BJ (cell line): ENCODE measurements around the gene ASB5. TPM values are rescaled to one million over a fixed set of nuclear protein-coding genes. Genes with fewer than 3 reads are reported as not detected.

ENCODE experiments used
- CTCF ChIA-PET: fragments of 350-600 bp; formaldehyde crosslinking; extraction: SDS; loops from one replicate; lab custom pipeline; 2021; ENCODE audit warnings: antibody characterized with exemption, inconsistent platforms; lab: Yijun Ruan, JAX
- POLR2A ChIA-PET: fragments of 300-600 bp; sonication (Branson Sonifier 250); formaldehyde crosslinking; extraction: SDS; loops from one replicate; lab custom pipeline; 2021; ENCODE audit warnings: antibody characterized with exemption; lab: Charles Lee
- DNase-seq: peaks from one replicate; pipeline ENCODE4 v3.0.0-alpha.2; 2011; ENCODE audit warnings: low read depth
- H3K27me3 ChIP-seq: 2 replicates; pipeline ENCODE4 v1.6.0; 2011; ENCODE audit warnings: low read length; ENCODE audit not compliant: control insufficient read depth, insufficient read depth
- H3K36me3 ChIP-seq: 2 replicates; pipeline ENCODE4 v1.5.1; 2011; ENCODE audit warnings: low read length; ENCODE audit not compliant: control insufficient read depth, insufficient read depth
- H3K4me3 ChIP-seq: 2 replicates; pipeline ENCODE4 v1.5.1; 2011; ENCODE audit warnings: low read depth, mild to moderate bottlenecking, control low read depth, low read length
- polyA plus RNA-seq: library from polyadenylated mRNA; depleted of rRNA; stranded (reverse); fragments of >200 nt; gene quantifications from 2 replicates; pipeline ENCODE4 v1.2.3, GENCODE V29; 2011
- TF ChIP-seq, protein P1 (sequence below): IDR thresholded peaks from 2 replicates; pipeline ENCODE4 v1.5.1; 2011; ENCODE audit warnings: low read depth, mild to moderate bottlenecking, control low read depth, inconsistent platforms, low read length, moderate library complexity; ENCODE audit not compliant: insufficient read depth

ASB5 gene
- polyA plus RNA-seq, 1 experiment, result 63.8 TPM

DNA sequence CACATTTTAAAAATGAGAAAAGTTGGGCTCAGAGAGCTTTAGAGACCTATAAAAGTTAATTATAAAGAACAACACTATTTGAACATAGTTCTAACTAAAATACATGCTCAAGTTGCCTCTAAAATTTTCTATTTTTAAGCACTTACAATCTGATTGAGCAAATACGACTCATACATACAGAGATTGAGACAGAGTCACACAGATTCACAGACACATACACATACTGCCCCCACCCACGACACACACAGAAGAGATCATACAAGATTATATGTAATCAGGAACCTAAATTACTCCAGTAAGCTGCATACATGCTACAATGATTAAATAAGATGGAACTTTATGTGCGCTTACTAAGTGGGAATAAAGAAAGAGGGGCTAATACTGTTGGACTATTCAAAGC is 2.7 kb upstream of the ASB5 start:
- POLR2A ChIA-PET, result interaction anchor here (0.7 kb wide), 1 partner anchor 13 kb away, joined by 3 read pairs; no protein-coding TSS in a partner anchor
- no peak overlapping the region for H3K4me3 ChIP-seq
- TF ChIP-seq, protein P1, sequence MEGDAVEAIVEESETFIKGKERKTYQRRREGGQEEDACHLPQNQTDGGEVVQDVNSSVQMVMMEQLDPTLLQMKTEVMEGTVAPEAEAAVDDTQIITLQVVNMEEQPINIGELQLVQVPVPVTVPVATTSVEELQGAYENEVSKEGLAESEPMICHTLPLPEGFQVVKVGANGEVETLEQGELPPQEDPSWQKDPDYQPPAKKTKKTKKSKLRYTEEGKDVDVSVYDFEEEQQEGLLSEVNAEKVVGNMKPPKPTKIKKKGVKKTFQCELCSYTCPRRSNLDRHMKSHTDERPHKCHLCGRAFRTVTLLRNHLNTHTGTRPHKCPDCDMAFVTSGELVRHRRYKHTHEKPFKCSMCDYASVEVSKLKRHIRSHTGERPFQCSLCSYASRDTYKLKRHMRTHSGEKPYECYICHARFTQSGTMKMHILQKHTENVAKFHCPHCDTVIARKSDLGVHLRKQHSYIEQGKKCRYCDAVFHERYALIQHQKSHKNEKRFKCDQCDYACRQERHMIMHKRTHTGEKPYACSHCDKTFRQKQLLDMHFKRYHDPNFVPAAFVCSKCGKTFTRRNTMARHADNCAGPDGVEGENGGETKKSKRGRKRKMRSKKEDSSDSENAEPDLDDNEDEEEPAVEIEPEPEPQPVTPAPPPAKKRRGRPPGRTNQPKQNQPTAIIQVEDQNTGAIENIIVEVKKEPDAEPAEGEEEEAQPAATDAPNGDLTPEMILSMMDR, result no peak
- CTCF ChIA-PET, result interaction anchor here (1.5 kb wide), 1 partner anchor 69 kb away, joined by 5 read pairs; no protein-coding TSS in a partner anchor
- DNase-seq, result no peak
- no peaks in the 10 kb centered on the region for H3K27me3 ChIP-seq
- no peaks in the 10 kb centered on the region for H3K36me3 ChIP-seq

DNA sequence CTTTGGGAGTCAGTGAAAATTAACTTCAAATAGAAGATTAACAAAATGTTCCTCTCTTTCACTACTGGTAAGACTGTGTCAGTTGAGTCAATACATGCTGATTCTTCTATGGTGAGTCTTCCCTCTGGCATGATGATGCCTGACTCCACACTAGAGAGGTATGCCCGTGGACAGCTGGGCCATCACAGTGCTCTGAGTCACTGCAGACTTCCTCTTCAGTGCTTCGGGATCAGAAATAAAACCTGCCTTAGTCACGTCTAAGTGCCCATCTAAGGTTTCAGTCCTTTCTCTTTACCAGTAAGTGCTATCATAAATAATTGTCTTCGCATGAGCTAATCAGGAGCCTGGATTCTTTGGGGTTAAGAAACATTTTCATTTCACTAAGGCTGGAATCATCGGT is 1.6 kb upstream of the ASB5 start:
- Histone ChIP-seq H3K4me3 (no peak overlapping the region), H3K27me3 (no peaks in the 10 kb centered on the region), H3K36me3 (no peaks in the 10 kb centered on the region)
- DNase-seq, result peak; percentile 97
- ChIA-PET POLR2A (interaction anchor here (0.6 to 0.7 kb wide), 2 partner anchors 166 to 310 kb away, joined by 3 to 4 read pairs; no protein-coding TSS in a partner anchor), CTCF (interaction anchor here (1.5 kb wide), 1 partner anchor 70 kb away, joined by 5 read pairs; no protein-coding TSS in a partner anchor)
- TF ChIP-seq, protein P1, result no peak

DNA sequence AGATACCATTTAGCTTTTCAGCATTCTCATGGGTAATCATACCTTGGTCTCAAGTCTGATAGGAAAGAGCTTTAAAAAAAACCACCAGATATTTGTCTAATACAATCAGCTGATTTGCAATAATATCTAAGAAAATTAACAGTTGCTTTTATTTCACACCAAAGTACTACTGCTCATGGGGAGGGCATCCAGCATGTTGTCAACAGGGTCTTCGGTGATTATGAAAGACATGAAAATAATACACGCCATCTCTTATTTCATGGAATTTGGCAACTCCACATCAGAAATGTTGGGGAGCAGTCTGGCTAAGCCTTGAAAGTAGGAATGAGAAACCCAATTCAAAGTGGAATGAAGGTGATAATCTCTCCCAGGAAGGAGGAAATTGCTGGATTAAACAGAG is 3.0 kb downstream of the ASB5 start:
- ChIA-PET CTCF (interaction anchor here (1.8 kb wide), 1 partner anchor 14 kb away, joined by 5 read pairs; no protein-coding TSS in a partner anchor), POLR2A (interaction anchor here (0.5 kb wide), 1 partner anchor 15 kb away, joined by 3 read pairs; no protein-coding TSS in a partner anchor)
- H3K27me3 ChIP-seq, result no peaks in the 10 kb centered on the region
- H3K4me3 ChIP-seq, result no peak overlapping the region
- H3K36me3 ChIP-seq, result no peaks in the 10 kb centered on the region
- TF ChIP-seq, protein P1, result no peak
- DNase-seq, result no peak

DNA sequence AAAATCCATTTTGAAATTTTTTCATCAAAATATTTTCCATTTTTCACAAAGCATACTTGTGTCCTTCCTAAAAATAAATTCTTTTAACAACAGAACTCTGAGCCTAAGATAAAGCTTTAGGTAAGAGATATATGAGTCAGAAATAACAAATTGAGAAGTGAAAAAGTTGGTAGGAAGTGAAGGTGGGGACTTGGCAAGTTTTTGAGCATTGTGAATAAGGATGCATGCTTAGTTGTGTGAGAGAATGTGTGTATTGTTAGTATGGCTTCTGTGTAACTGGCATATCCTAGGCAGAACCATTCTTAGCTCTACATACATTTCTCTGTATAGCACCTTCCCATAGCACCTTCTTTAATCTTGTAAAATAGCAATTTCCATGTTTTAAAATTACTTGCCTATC is 6.8 kb downstream of the ASB5 start:
- Histone ChIP-seq H3K4me3 (no peak overlapping the region), H3K27me3 (no peaks in the 10 kb centered on the region), H3K36me3 (no peaks in the 10 kb centered on the region)
- CTCF ChIA-PET, result interaction anchor here (1.2 kb wide), 1 partner anchor 8 kb away, joined by 3 read pairs; no protein-coding TSS in a partner anchor
- POLR2A ChIA-PET, result no interaction called here
- TF ChIP-seq, protein P1, result no peak
- no peak for DNase-seq

DNA sequence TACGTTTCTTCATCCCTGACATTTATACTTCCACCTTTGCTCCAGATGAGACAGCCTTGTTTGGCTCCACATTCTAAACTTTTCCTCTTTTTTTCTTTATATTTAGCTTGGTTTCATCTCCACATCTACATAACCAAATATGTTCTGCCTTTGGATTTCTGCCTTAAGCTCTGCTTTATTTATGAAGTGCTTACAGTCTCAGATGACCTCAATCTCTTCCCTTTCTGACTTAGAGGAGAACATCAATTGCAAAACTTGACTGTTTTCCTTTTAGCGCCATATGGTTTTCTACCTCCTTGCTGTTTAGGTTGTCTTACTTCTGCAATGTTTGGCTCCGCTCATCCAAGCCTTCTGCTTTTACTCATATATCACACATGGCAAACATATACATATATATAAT is 7.5 kb downstream of the ASB5 start:
- Histone ChIP-seq H3K27me3 (no peaks in the 10 kb centered on the region), H3K4me3 (no peak overlapping the region), H3K36me3 (no peaks in the 10 kb centered on the region)
- TF ChIP-seq, protein P1, result no peak
- POLR2A ChIA-PET, result no interaction called here
- DNase-seq, result no peak
- CTCF ChIA-PET, result interaction anchor here (0.6 to 2.1 kb wide), 3 partner anchors 8 to 47 kb away, joined by 3 to 5 read pairs (median 3); no protein-coding TSS in a partner anchor
